Activated CD4-positive, alpha-beta T cell treated with anti-CD3 and anti-CD28 coated beads, Interleukin-2, Interleukin-6, amounts not matched to agents 100 ng/mL and 50 ng/mL, durations not matched to agents 16 hours and 8 hours (primary cell): ENCODE data around the gene THSD4.

Experiments used
- DNase-seq: peaks from one replicate; pipeline ENCODE4 v3.0.0-alpha.2; 2020

THSD4 gene

DNA sequence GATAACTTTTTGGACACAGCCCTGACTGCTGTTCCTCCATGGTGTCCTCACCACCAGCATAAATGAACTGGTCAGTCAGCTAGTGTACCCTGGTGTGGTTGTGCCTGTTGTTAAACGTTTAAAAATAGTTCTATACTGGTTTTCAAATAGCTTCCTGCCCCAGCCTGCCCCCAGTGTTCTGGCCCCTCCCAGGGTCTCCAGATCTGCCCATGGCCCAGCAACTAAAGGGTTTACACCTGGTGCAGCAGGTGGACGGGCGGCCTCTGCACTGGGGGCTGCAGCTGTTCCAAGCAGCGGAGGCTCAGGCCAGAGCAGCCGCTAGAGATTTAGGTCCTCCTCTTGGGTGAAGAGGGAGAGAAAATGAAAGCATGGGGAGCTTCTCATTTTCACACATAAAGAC, 689.0 kb downstream of the THSD4 start:
- no peak for DNase-seq

GRCh38 chr15:71804695-71805470, 689.6 kb downstream of the THSD4 start:
- no peak for DNase-seq

- DNase-seq: no peak
Observed at GRCh38 chr15:71806452-71806931, 691.2 kb downstream of the THSD4 start.

DNA sequence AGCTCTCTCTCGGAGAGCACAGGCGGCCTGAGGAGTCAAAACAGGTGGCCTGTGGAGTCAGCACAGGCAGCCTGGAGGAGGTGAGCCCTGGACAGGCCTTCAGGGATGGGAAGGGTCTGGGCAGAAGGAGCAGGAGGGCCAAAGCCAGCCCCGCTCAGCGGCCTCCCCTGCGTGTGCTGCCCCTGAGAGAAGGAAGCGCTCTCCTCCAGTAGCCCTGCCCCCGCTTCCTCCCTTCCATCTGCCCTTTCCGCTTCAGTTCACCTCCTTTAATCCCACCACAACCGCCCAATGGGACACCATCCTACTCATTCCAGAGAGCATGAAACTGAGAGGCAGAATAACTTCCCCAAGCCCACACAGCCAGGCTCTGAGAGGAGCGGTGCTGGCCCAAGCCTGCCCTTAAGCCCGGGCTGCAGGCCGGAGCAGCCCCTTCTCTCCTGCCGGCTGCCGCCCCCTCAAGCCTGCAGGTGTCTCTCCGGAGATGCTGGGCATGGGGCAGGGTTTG, 691.9 kb downstream of the THSD4 start:
- DNase-seq: no peak

DNA sequence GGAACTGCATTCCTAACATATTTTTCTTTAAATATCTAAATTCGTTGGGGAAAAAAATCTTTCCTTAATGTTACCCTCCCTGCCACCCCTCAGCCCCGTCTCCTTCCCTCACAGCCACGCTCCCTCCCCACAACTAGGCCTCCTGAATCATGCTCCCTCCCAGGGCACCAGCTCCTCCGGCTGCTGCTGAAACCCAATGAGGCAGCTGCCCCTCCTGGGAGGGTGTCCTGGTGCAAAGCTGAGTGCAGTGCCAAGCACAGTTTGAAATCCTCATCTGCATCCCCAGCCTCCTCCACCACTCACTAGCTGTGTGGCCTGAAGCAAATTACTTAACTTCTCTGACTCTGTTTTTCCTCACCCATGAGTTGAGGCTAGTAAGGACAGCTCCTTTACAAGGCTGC, 692.4 kb downstream of the THSD4 start:
- no peak for DNase-seq

- DNase-seq: no peak
Observed at GRCh38 chr15:71808311-71809020, 693.2 kb downstream of the THSD4 start.

GRCh38 chr15:71809346-71809745, 694.1 kb downstream of the THSD4 start:
- no peak for DNase-seq

DNA sequence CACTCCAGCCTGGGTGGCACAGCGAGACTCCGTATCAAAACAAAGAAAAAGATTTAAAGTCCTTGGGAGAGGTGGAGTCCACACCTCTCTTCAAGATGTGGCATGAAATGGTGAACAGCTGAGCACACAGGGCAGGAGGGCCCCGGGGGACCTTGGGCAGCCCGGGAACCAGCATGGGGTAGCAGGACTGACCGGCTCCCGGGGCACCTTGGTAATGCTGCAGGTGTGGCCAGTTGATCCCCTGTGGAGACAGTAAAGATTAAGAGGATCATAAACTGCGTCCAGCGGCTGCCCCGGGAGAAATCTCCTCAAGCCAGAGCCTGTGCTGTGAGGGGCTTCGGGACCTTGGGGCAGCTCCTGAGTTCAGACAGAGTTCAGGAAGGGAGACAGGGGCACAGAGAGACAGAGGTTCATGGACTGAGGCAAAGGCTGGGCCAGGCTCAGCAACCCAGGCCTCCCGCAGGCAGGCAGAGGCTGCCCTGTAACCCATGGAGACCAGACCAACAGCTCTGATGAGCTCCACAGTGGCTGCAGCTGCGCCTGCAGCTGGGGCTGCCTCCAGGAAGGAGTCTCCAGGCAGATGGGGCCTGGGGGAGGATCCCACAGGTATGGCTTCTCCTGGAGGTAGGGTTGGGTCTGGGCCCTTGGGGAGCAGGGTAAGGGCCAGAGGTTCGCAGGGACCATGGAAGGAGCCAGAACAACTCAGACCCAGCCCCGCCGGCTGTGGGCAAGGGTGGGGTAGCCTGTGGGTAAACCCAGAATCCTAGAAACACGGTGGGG, 695.2 kb downstream of the THSD4 start, which contains the start of gene NR2E3:
Gene NR2E3 (plus strand): TSS at position 299 of the 780 bp plus-strand sequence. CDS start 190 bp downstream, at position 489.
- no peak for DNase-seq

DNA sequence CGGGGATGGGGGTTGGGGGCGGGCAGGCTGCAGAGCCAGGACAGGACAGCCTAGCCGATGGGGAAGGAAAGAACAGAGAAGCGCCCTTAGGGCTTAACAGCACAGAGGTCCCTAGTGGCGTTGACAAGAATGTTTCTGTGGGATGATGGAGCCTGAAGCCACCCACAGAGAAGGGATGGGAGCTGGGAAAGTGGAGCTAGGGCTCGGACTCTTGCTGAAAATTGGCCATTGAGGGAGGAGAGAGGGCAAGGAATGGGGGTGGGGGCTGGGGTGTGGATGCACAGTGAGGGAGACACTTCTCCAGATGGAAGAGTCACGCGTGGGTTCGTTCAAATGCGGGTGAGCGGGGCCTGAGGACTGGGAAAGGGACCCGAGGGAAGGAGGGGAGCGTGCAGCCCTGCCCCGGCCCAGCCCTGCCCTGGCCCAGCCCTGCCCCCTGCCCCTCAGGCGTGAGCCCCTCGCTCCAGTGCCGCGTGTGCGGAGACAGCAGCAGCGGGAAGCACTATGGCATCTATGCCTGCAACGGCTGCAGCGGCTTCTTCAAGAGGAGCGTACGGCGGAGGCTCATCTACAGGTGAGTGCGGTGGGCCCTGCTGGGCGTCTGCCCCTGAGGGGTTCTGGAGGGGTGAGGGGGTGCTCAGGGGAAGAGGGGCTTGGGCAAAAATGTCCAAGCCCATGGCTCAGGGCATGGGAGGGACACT, 695.9 kb downstream of the THSD4 start:
- no peak for DNase-seq

DNA sequence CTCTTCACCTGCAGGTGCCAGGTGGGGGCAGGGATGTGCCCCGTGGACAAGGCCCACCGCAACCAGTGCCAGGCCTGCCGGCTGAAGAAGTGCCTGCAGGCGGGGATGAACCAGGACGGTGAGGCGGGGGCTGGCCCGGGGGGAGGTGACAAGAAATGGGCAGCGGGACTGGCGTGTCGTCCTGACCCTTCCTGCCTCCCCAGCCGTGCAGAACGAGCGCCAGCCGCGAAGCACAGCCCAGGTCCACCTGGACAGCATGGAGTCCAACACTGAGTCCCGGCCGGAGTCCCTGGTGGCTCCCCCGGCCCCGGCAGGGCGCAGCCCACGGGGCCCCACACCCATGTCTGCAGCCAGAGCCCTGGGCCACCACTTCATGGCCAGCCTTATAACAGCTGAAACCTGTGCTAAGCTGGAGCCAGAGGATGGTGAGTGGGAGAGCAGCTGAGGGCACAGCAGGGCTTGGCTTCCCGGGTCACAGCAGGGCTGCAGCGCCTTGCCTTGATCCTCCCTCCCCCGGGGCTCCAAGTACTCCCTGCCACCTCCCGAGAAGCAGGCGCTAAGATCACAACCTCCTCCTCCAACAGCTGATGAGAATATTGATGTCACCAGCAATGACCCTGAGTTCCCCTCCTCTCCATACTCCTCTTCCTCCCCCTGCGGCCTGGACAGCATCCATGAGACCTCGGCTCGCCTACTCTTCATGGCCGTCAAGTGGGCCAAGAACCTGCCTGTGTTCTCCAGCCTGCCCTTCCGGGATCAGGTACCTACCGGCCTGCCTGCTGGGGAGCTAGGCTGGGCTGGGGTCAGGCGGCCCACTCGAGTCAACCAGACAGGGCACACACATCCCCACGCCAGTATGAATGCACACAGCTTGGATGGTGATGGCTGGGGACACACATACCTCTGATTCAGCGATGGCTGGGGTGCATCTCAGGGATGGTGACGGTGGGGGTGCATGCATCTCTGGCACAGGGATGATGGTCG, 696.8 kb downstream of the THSD4 start:
- no peak for DNase-seq

GRCh38 chr15:71812966-71813722, 697.9 kb downstream of the THSD4 start:
- no peak for DNase-seq

DNA sequence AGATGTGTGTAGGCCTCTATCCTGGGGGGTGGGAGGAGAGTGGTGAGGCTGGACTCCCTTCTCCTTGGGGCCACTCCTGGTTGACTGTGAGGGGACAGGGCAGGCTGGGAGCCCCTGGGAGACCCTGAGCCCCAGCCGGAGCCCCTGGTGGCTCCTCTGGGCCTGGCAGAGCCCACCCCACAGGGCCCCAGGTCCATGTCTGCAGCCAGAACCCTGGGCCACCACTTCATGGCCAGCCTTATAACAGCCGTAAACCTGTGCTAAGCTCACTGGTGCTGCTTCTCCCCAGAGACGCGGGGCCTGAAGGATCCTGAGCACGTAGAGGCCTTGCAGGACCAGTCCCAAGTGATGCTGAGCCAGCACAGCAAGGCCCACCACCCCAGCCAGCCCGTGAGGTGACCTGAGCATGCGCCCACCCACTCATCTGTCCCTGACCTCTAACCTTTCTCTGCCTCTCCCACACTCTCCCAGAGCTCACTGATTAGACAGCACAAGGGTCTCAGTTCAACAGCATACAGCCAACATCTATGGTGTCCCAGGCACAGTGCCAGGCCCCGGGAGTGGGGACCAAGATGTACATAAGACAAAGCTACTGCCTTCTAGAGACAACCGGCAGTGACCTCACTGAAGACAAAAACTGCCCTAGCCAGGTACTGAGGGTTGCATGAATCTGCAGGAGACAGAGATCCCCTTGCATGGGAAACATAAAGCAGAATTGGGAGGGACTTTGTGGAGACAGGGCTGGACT, 698.6 kb downstream of the THSD4 start:
- DNase-seq: no peak

DNA sequence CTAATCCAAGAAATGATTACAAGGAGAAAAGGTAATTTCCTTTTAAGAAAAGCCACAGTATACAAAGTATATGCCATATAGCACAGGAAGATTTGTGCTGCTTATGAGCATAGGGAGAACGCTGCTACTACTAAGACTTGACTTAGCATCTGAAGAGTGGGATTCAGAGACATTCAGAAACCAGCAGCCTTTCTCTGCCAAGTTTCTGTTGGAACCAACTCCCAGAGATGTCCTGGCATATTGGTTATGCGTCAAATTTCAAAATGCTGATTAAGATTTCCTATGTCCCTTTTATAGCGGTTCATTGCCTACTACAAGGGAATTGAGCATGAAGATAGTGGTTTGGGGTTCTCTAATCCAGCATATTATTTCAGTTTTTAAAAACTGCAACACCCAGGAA, 700.0 kb downstream of the THSD4 start:
- DNase-seq: no peak

DNA sequence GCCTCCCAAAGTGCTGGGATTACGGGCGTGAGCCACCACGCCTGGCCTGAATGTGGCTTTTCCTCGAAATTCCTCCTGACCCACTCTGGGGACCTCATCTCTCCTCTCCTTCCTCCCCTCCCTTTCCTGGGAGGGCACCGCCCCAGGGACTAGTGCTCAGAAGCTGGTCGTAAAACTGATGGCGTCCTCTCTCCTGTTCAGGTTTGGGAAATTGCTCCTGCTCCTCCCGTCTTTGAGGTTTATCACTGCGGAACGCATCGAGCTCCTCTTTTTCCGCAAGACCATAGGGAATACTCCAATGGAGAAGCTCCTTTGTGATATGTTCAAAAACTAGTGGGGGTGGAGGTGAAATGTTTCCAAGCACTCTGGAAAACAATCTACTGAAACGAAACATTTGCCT, 702.1 kb downstream of the THSD4 start:
- no peak for DNase-seq

DNA sequence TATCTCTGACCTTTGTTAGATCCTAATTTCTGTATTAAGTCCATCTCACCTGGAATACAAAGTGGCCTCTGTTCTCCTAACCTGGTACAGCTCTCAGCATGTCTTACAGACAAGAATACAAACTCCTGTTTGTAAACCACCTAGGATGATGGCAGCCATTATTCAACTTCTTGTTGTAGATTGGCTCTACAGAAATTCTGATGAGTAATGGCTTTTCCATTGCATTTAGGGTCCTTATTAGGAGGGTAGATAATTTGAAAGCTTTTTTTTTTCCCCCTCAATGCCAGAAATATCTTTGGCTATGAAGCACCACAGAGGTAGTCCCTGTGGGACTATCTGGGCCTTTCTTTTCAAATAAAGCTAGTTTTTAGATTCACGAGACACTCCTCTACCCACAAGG, 704.9 kb downstream of the THSD4 start:
- no peak for DNase-seq

- no peak for DNase-seq
Observed at GRCh38 chr15:71821547-71822129, 706.4 kb downstream of the THSD4 start.

DNA sequence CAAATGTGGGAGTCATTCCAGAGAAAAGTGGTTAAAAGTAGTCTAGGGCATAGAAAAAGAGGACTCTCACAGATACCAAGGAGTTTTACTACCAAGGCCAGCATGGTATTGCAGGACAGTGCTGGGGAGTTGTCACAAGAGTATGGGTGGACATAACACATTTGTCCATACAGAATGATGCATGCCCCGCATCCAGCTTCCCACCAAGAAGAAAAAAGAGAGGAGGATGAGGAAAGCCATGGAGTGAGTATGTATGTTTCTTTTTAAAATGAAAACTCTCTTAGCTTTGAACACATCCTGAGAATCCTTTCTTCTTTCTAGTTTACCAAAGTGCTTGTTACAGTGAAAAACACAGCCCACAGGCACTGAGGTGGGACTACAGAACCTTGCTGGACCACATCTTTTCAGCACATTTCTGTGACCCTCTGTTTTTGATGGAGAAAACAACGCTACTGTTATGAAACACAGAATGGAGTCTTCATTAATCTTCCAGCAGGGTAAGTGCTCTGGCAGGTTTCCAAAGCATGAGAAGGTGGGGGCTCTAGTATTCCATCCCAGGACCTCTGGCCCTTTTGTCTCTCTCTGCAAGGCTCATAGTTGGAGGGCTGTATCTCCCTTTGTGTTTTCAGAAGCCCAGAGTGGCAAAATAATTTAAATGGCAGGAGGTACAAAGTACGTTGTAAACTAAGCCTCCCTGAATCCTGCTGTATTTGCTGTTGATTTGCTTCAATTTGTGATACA, 707.8 kb downstream of the THSD4 start:
- no peak for DNase-seq

- DNase-seq: no peak
Observed at GRCh38 chr15:71823801-71824200, 708.5 kb downstream of the THSD4 start.
